ENCODE data around the gene BICD2.

Gene BICD2

GRCh38 chr9:92727716-92728700 lies 36.6 kb downstream of the BICD2 start:
- peak overlapping the region; percentile 70 for H3K4me3 ChIP-seq (ENCODE audit: low read length)

GRCh38 chr9:92726971-92727715 lies 37.5 kb downstream of the BICD2 start:
- Histone ChIP-seq H3K36me3 (ENCODE audit: control insufficient read depth, low read length) (peaks cover 60% of the 10 kb centered on the region), H3K4me3 (ENCODE audit: low read length) (peak overlapping the region; percentile 70), H3K27ac (ENCODE audit: low read depth, low read length) (peak overlapping the region; percentile 91), H3K27me3 (ENCODE audit: control insufficient read depth, low read length) (no peaks in the 10 kb centered on the region), H3K9me3 (ENCODE audit: control insufficient read depth, insufficient read depth, low read length) (no peaks in the 10 kb centered on the region), H4K20me1 (ENCODE audit: control insufficient read depth, insufficient read depth, low read depth, low read length) (peaks cover 12% of the 10 kb centered on the region; the same call in 1 of the 2 replicates), H3K9me2 (replicated peaks; ENCODE audit: control insufficient read depth, low read length) (no peaks in the 10 kb centered on the region), H3K4me2 (ENCODE audit: low read length) (peak overlapping the region; percentile 90), H3F3A (ENCODE audit: control insufficient read depth, insufficient read depth) (peaks cover 12% of the 10 kb centered on the region), H3K4me1 (ENCODE audit: control insufficient read depth, low read length) (peaks cover 100% of the 10 kb centered on the region), H3K79me2 (ENCODE audit: control insufficient read depth, low read length) (peaks cover 95% of the 10 kb centered on the region)
- TF ChIP-seq EZH2phosphoT487 (IDR thresholded peaks at IDR 0.05; ENCODE audit: borderline replicate concordance, low read length) (no peak), CTCF (IDR thresholded peaks at IDR 0.05; ENCODE audit: low read depth, low read length, poor library complexity, severe bottlenecking) (no peak)

More at GRCh38 chr9:92727716-92728700, 36.6 kb downstream of the BICD2 start:
- peak overlapping the region; percentile 90 for H3K4me2 ChIP-seq (ENCODE audit: low read length)
- peaks cover 100% of the 10 kb centered on the region for H3K4me1 ChIP-seq (ENCODE audit: control insufficient read depth, low read length)
- no peaks in the 10 kb centered on the region for H3K27me3 ChIP-seq (ENCODE audit: control insufficient read depth, low read length)
- H4K20me1 ChIP-seq (ENCODE audit: control insufficient read depth, insufficient read depth, low read depth, low read length) = peaks cover 12% of the 10 kb centered on the region; the same call in 1 of the 2 replicates
- peaks cover 52% of the 10 kb centered on the region for H3K36me3 ChIP-seq (ENCODE audit: control insufficient read depth, low read length)
- peaks cover 93% of the 10 kb centered on the region for H3K79me2 ChIP-seq (ENCODE audit: control insufficient read depth, low read length)
- H3F3A ChIP-seq (ENCODE audit: control insufficient read depth, insufficient read depth) = peaks cover 20% of the 10 kb centered on the region
- no peaks in the 10 kb centered on the region for H3K9me2 ChIP-seq (replicated peaks; ENCODE audit: control insufficient read depth, low read length)
- no peaks in the 10 kb centered on the region for H3K9me3 ChIP-seq (ENCODE audit: control insufficient read depth, insufficient read depth, low read length)
- peak overlapping the region; percentile 91 for H3K27ac ChIP-seq (ENCODE audit: low read depth, low read length)
- TF ChIP-seq CTCF (IDR thresholded peaks at IDR 0.05; ENCODE audit: low read depth, low read length, poor library complexity, severe bottlenecking) (no peak), EZH2phosphoT487 (IDR thresholded peaks at IDR 0.05; ENCODE audit: borderline replicate concordance, low read length) (no peak)

- no peaks in the 10 kb centered on the region for H3K9me3 ChIP-seq (ENCODE audit: control insufficient read depth, insufficient read depth, low read length)
- TF ChIP-seq EZH2phosphoT487 (IDR thresholded peaks at IDR 0.05; ENCODE audit: borderline replicate concordance, low read length) (no peak), CTCF (IDR thresholded peaks at IDR 0.05; ENCODE audit: low read depth, low read length, poor library complexity, severe bottlenecking) (no peak)
- H3K4me2 ChIP-seq (ENCODE audit: low read length) = peak overlapping the region; percentile 90
- no peaks in the 10 kb centered on the region for H3K9me2 ChIP-seq (replicated peaks; ENCODE audit: control insufficient read depth, low read length)
- H3K36me3 ChIP-seq (ENCODE audit: control insufficient read depth, low read length) = peaks cover 68% of the 10 kb centered on the region
- H3K27me3 ChIP-seq (ENCODE audit: control insufficient read depth, low read length) = no peaks in the 10 kb centered on the region
- H3K4me3 ChIP-seq (ENCODE audit: low read length) = peak overlapping the region; percentile 70
- peaks cover 100% of the 10 kb centered on the region for H3K4me1 ChIP-seq (ENCODE audit: control insufficient read depth, low read length)
- H4K20me1 ChIP-seq (ENCODE audit: control insufficient read depth, insufficient read depth, low read depth, low read length) = peaks cover 12% of the 10 kb centered on the region; the same call in 1 of the 2 replicates
- H3F3A ChIP-seq (ENCODE audit: control insufficient read depth, insufficient read depth) = peaks cover 14% of the 10 kb centered on the region
- peaks cover 89% of the 10 kb centered on the region for H3K79me2 ChIP-seq (ENCODE audit: control insufficient read depth, low read length)
- H3K27ac ChIP-seq (ENCODE audit: low read depth, low read length) = peak overlapping the region; percentile 91
Observed at GRCh38 chr9:92726348-92726747, 38.3 kb downstream of the BICD2 start.
